ENCODE results near the gene SNRNP70.

- TF ChIP-seq CTCF (optimal IDR thresholded peaks at IDR 0.05 in 1 of 3, IDR thresholded peaks at IDR 0.05 in 1 of 3, conservative IDR thresholded peaks at IDR 0.05 in 1 of 3; ENCODE audit: extremely low read depth in 1 of 3, insufficient read depth in 2 of 3, low read length in 3 of 3) (no peak), EZH2 (IDR thresholded peaks at IDR 0.05; ENCODE audit: low read length) (no peak)
These were observed 14.8 kb upstream of the SNRNP70 start for GRCh38 chr19:49070416-49070815.

Data from keratinocyte (primary cell).